ENCODE measurements around the gene DACT2.
"Not testable (repeated sequence)": the region's sequence is repeated elsewhere in the genome, so short reads cannot be mapped to it uniquely, and the experiment has no call there.

DACT2 gene

GRCh38 chr6:168319279-168320111, at the start of gene DACT2:
TSS of gene DACT2 (minus strand) at chr6:168319777. CDS start at chr6:168319633, 144 bp downstream.
- no peak for DNase-seq

DNA sequence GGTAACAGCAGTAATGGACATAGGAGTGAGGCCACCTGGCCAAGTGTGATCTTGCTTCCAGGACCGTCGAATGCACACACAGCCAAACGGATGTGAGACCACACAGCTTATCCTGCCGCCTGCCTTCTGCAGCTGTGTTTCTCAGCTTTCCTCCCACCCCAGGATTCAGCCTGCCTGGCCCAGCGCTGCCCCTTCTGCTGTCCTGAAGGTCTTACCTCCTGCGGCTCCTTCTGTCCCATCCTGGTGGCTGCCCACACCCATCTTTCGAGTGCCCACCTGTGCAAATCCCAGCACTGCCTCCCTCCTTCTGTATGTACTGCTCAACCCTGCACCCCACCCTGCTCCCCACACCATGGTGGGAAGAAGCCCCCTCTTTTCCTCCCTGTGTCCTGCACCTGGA, 49.4 kb upstream of the DACT2 start:
- no peak for DNase-seq

- DNase-seq: no peak
Measured at GRCh38 chr6:168368066-168368820, 48.7 kb upstream of the DACT2 start.

GRCh38 chr6:168367285-168367751, 47.7 kb upstream of the DACT2 start:
- DNase-seq: no peak

GRCh38 chr6:168366473-168366872, 46.9 kb upstream of the DACT2 start:
- no peak for DNase-seq

DNA sequence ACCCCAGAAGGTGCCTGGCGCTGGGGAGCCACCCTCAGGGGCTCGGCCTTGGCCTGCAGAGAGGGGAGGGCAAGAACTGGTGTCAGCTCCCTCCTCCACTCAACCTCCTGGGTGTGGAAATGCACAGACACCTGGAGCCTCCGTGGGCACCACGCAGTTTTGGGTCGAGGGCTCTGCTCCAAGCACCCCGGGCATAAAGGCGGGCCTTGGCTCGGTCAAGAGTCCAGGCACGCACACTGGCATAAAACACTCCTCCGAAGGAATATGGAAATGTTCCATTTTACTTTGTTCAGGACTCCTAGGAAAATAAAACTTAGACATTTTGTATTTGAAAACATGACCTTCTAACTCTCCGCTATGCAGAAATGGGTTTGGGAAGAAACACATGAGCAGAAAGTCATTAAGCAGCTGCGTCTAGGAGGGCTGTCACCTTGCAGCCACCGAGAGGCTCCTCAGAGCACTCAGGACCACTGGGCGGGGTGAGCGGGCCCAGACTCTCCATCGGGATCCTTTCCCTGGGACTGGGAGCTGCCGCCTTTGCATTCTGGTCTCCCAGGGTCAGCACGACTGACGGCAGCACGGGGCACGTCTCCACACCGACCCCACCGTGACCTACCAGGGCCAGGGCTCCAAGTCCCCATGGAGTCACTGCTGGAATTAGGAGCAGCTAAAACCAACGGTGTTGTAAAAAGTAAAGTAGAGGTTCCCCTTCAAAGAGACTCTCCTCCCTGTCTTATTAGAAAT, 46.0 kb upstream of the DACT2 start:
- DNase-seq: no peak

GRCh38 chr6:168364793-168365421, 45.3 kb upstream of the DACT2 start:
- no peak for DNase-seq

DNA sequence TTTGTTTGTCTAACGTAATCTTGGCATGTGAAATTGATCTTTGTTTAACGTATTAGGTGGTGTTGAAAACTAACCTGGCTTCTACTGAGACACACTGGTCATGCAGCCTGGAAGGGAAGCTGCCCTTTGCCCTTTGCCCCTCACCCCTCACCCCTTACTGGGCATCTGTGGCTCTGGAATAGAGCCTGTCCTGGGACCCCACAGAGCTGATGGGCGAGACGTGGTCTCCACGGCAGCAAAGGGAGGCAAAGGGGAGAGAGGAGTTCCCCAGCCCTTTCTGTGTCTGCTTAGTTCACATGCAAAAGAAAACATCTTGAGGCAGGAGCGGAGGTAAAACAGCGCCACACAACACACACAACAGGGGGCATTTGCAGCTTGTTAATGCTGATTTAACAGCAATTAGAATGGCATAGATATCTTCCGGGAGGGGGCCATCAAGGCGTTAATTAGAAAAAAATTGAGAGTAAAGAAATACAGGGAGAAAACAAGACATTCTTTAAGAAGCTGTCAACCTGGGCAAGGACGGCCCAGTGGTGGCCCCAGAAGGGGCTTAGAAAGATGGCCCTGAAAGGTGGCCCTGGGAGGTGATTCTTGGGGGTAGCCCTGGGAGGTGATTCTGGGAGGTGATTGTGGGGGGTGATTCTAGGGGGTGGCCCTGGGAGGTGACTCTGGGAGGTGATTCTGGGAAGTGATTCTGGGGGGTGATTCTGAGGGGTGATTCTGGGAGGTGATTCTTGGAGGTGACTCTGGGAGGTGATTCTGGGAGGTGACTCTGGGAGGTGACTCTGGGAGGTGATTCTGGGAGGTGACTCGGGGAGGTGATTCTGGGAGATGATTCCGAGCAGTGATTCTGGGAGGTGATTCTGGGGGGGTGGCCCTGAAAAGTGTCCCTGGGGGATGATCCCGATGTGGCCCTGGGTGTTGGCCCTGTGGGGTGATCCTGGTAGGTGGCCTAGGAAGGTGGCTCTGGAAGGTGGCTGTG, 44.5 kb upstream of the DACT2 start:
- no peak for DNase-seq

- no peak for DNase-seq
Measured at GRCh38 chr6:168363302-168363701, 43.7 kb upstream of the DACT2 start.

DNA sequence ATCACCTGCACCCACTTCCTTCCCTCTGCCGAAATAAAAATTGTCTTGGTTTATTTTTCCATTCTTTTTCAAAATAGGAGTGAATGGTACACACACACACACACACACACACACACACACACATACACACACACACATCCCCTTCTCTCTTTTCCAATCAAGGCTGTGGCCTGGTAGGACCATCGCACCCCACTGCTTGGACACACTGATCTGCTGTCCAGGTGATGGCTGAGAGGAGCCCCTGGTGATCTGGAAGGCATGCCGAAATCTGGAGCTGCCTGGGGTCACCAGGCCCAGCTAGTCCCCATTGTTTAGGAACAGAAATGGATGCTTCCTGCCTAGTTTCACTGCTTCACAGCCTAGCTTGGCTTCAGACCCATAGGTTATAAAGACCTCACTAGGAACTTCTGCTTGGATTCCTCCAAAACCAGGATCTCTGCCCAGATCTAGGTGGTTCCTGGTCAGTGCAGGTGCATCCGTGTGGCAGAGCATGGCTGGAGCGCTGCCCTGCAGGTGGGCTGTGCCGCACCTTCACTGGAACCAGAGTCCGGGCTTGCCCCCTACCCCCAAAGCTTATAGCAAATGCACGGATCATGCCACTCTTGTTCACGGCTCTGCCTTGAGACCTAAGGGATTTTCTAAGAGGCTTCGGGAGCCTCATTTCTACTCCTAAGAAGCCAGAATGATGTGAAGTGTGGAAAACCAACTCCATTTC, 42.9 kb upstream of the DACT2 start:
- DNase-seq: no peak

GRCh38 chr6:168361766-168362165, 42.2 kb upstream of the DACT2 start:
- DNase-seq: no peak

- no peak for DNase-seq
Measured at GRCh38 chr6:168359794-168360193, 40.2 kb upstream of the DACT2 start.

GRCh38 chr6:168358842-168359420, 39.4 kb upstream of the DACT2 start:
- DNase-seq: no peak

GRCh38 chr6:168356872-168357271, 37.3 kb upstream of the DACT2 start:
- not testable (repeated sequence) for DNase-seq

DNA sequence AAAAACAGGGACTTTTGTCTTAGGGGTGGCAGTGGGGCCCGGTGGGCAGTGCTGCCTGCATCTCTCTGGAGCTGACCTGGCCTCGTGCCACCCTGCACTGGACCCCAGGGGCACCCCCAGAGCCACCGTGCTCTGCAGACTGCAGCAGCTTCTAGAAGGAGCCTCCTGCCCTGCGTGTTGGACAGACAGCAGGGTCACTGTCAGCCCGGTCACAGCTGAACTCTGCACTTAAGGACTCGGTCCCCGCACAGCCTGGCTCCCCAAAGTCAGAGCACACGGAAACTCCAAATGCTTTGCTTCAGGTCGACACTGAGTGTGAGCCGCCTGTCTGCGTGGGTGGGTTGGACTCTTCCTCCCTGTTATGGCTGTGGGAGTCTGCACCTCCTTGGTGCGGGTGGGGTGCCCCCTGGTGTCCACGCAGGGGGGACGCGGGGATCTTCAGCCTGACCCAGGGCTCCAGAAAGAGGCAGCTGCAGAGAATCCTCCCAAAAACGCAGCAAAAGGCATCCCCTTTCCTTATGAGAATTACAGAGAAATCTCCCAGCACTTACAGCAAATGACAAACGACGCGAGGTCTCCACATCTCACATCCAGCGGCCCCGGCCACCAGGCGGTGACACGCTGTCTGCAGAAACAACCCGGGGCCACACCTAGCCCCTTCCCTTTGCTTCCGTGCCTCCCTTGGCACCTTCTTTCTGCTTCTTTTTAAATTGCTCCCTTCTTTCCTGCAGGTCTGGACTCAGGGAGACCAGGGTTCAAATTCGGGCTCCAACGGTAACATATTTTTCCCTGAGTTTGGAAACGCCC, 36.3 kb upstream of the DACT2 start:
- no peak for DNase-seq

- DNase-seq: no peak
Measured at GRCh38 chr6:168354338-168354737, 34.8 kb upstream of the DACT2 start.

- DNase-seq: no peak
Measured at GRCh38 chr6:168353041-168353440, 33.5 kb upstream of the DACT2 start.

DNA sequence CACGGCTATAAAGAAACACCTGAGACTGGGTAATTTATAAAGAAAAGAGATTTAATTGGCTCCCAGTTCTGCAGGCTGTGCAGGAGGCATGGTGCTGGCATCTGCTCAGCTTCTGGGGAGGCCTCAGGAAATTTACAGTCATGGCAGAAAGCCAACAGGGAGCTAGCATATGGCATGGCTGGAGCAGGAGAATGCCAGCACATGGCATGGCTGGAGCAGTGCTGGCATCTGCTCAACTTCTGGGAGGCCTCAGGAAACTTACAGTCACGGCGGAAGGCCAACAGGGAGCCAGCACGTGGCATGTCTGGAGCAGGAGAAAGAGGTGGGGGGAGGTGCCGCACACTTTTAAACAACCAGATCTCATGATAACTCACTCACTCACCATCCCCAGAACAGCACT, 32.5 kb upstream of the DACT2 start:
- no peak for DNase-seq

GRCh38 chr6:168349718-168350210, 30.2 kb upstream of the DACT2 start:
- no peak for DNase-seq

Measured in NCI-H510A (cell line).